ENCODE measurements around the gene CSNK1A1L.

DNA sequence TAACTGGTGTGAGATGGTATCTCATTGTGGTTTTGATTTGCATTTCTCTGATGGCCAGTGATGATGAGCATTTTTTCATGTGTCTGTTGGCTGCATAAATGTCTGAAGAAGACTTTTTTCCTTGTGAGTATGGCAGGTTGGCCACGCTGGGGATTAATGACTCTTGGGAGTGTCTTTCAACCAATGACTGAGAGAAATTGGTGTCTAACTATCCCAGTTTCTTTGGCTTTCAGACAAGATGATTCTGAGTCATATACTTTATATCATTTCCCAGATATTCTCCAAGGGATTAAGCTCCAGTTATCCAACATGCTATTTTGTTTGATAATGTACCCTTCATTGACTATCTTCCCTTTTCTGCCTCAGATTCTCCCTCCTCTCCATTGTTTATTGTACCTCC, 35.5 kb upstream of the CSNK1A1L start:
- TF ChIP-seq POLR2A (IDR thresholded peaks at IDR 0.05; ENCODE audit: low read depth) (no peak), POLR2AphosphoS5 (IDR thresholded peaks at IDR 0.05) (no peak), EP300 (IDR thresholded peaks at IDR 0.05) (no peak)
- TF ChIP-seq, protein P1, sequence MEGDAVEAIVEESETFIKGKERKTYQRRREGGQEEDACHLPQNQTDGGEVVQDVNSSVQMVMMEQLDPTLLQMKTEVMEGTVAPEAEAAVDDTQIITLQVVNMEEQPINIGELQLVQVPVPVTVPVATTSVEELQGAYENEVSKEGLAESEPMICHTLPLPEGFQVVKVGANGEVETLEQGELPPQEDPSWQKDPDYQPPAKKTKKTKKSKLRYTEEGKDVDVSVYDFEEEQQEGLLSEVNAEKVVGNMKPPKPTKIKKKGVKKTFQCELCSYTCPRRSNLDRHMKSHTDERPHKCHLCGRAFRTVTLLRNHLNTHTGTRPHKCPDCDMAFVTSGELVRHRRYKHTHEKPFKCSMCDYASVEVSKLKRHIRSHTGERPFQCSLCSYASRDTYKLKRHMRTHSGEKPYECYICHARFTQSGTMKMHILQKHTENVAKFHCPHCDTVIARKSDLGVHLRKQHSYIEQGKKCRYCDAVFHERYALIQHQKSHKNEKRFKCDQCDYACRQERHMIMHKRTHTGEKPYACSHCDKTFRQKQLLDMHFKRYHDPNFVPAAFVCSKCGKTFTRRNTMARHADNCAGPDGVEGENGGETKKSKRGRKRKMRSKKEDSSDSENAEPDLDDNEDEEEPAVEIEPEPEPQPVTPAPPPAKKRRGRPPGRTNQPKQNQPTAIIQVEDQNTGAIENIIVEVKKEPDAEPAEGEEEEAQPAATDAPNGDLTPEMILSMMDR (IDR thresholded peaks at IDR 0.05): no peak

Data from esophagus muscularis mucosa (tissue), 4 donors.